Kidney (tissue), 14 donors: ENCODE measurements around the gene CMSS1. TPM values are rescaled to one million over a fixed set of nuclear protein-coding genes. Genes with fewer than 3 reads are reported as not detected.

Experiments
- DNase-seq, 5 donors: peaks; one replicate each; pipeline ENCODE4 v3.0.0-alpha.2; 2013 to 2020
- FAIRE-seq: peaks from 2 replicates; lab custom pipeline; 2012; peaks lifted over from hg19 to GRCh38; lab: Jason Lieb, UNC
- H3K27ac ChIP-seq, 2 donors: one replicate each; pipeline ENCODE4 v1.7.0; 2013; ENCODE audit warnings: low read depth in 2 of 2, low read length in 2 of 2, inconsistent platforms in 1 of 2
- H3K27me3 ChIP-seq: one replicate; pipeline ENCODE4 v1.7.1; 2013; ENCODE audit warnings: low read length, inconsistent platforms; ENCODE audit not compliant: control insufficient read depth, insufficient read depth
- H3K36me3 ChIP-seq, 3 donors: one replicate each; pipeline versions ENCODE4 v1.7.0 to v1.7.1; 2013; ENCODE audit warnings: low read length in 3 of 3, control low read depth in 1 of 3, inconsistent platforms in 1 of 3; ENCODE audit not compliant: insufficient read depth in 3 of 3, control insufficient read depth in 2 of 3
- H3K4me1 ChIP-seq, 3 donors: one replicate each; pipeline versions ENCODE4 v1.7.0 to v1.7.1; 2013; ENCODE audit warnings: low read length in 3 of 3, inconsistent platforms in 1 of 3, low read depth in 1 of 3; ENCODE audit not compliant: control insufficient read depth in 2 of 3, insufficient read depth in 2 of 3
- H3K4me3 ChIP-seq, 3 donors: one replicate each; pipeline versions ENCODE4 v1.7.0 to v1.8.1; 2013; ENCODE audit warnings: low read length in 3 of 3, control low read depth in 1 of 3, inconsistent platforms in 1 of 3
- H3K9ac ChIP-seq, 3 donors: one replicate each; pipeline versions ENCODE4 v1.7.0 to v1.7.1; 2013; ENCODE audit warnings: low read length in 3 of 3, control low read depth in 1 of 3, inconsistent platforms in 1 of 3
- H3K9me3 ChIP-seq, 3 donors: one replicate each; pipeline versions ENCODE4 v1.7.0 to v1.7.1; 2013; ENCODE audit warnings: low read length in 3 of 3, control low read depth in 1 of 3, inconsistent platforms in 1 of 3; ENCODE audit not compliant: control insufficient read depth in 2 of 3, insufficient read depth in 1 of 3
- CTCF ChIP-seq: IDR thresholded peaks from 3 replicates; pipeline ENCODE4 v1.5.1; 2012; ENCODE audit warnings: mild to moderate bottlenecking, moderate library complexity, borderline replicate concordance; ENCODE audit not compliant: insufficient read depth; ENCODE audit errors: extremely low read depth
- intact Hi-C: fragments of 100-400 bp; cut with DNase I; formaldehyde crosslinking; loops from one replicate; pipeline ENCODE4 v1.11.1; 2022
- polyA plus RNA-seq: library from polyadenylated mRNA; stranded (reverse); fragments of 350-450 nt; fragmentation: Illumina TruSeq; extraction: RNeasy Lipid Tissue Mini Kit (QIAGEN cat#74804); gene quantifications from one replicate; pipeline ENCODE4 v1.2.3, GENCODE V29; 2014; ENCODE audit warnings: low read depth, low replicate concordance; ENCODE audit not compliant: insufficient read depth
- total RNA-seq: library from RNA; stranded (reverse); fragmentation: NEBNext Ultra II Directional; extraction: Animal tissue kit (Norgen Biotek cat#: 25700); gene quantifications from one replicate; pipeline ENCODE4 v1.2.1, GENCODE V29; 2021
- donor health status: control.
- donor health status: control.
- donor health status: control.
- donor health status: control.
- donor health status: control.
- donor health status: DM: yes; HTN: yes; CAD: no.
- donor health status: Normal renal cell carcinoma (clear cell type).

CMSS1 gene
- total and polyA plus RNA-seq, 2 donors from 2014 or later: 26.4 to 27.0 TPM

GRCh38 chr3:100214574-100214964 lies 396.9 kb downstream of the CMSS1 start:
- no peak for TF ChIP-seq CTCF
- no peak for DNase-seq
- no peak overlapping the region for H3K27ac ChIP-seq
- intact Hi-C loops: no loop called here
- H3K27me3 ChIP-seq: no peaks in the 10 kb centered on the region
- H3K36me3 ChIP-seq: no peaks in the 10 kb centered on the region
- H3K9ac ChIP-seq: no peak overlapping the region
- H3K9me3 ChIP-seq: no peaks in the 10 kb centered on the region
- no peak overlapping the region for H3K4me3 ChIP-seq
- no peak for FAIRE-seq
- H3K4me1 ChIP-seq: peaks cover 0 to 13% (median 6%) of the 10 kb centered on the region in 3 donors

- no peak for DNase-seq
- Histone ChIP-seq H3K4me3 (no peak overlapping the region), H3K36me3 (no peaks in the 10 kb centered on the region), H3K9ac (no peak overlapping the region), H3K27ac (no peak overlapping the region), H3K4me1 (no peaks in the 10 kb centered on the region), H3K27me3 (no peaks in the 10 kb centered on the region), H3K9me3 (no peaks in the 10 kb centered on the region)
- TF ChIP-seq CTCF: no peak
- intact Hi-C loops: no loop called here
- no peak for FAIRE-seq
Measured at GRCh38 chr3:100216713-100217112, 399.1 kb downstream of the CMSS1 start.

GRCh38 chr3:100221159-100221558 lies 403.5 kb downstream of the CMSS1 start:
- no peak for TF ChIP-seq CTCF
- DNase-seq (no peak), FAIRE-seq (no peak)
- intact Hi-C loops: no loop called here
- Histone ChIP-seq H3K9me3 (no peaks in the 10 kb centered on the region), H3K36me3 (no peaks in the 10 kb centered on the region), H3K4me1 (no peaks in the 10 kb centered on the region), H3K27ac (no peak overlapping the region), H3K27me3 (no peaks in the 10 kb centered on the region), H3K9ac (no peak overlapping the region), H3K4me3 (no peak overlapping the region)

- no peak for TF ChIP-seq CTCF
Measured at GRCh38 chr3:100225193-100225592, 407.5 kb downstream of the CMSS1 start.

More at GRCh38 chr3:100225193-100225592, 407.5 kb downstream of the CMSS1 start:
- no peak for FAIRE-seq
- H3K9me3 ChIP-seq: peaks cover 0 to 3% (median 0%) of the 10 kb centered on the region in 3 donors
- no peak for DNase-seq
- H3K4me1 ChIP-seq: no peaks in the 10 kb centered on the region
- no peak overlapping the region for H3K4me3 ChIP-seq
- no peak overlapping the region for H3K9ac ChIP-seq
- H3K27me3 ChIP-seq: no peaks in the 10 kb centered on the region
- intact Hi-C loops: no loop called here
- H3K27ac ChIP-seq: no peak overlapping the region
- no peaks in the 10 kb centered on the region for H3K36me3 ChIP-seq
